Stimulated activated CD8-positive, alpha-beta memory T cell treated with anti-CD3 and anti-CD28 coated beads, Interleukin-4, amount 100 ng/mL, for 4 hours (primary cell): ENCODE measurements around the gene LHB.
"Not testable (repeated sequence)": the region's sequence is repeated elsewhere in the genome, so short reads cannot be mapped to it uniquely, and the experiment has no call there.

Experiments used
- DNase-seq, 2 donors: peaks; one replicate each; pipeline ENCODE4 v3.0.0-alpha.2; 2020; ENCODE audit warnings: low read depth in 2 of 2, low spot score in 1 of 2

Gene LHB

DNA sequence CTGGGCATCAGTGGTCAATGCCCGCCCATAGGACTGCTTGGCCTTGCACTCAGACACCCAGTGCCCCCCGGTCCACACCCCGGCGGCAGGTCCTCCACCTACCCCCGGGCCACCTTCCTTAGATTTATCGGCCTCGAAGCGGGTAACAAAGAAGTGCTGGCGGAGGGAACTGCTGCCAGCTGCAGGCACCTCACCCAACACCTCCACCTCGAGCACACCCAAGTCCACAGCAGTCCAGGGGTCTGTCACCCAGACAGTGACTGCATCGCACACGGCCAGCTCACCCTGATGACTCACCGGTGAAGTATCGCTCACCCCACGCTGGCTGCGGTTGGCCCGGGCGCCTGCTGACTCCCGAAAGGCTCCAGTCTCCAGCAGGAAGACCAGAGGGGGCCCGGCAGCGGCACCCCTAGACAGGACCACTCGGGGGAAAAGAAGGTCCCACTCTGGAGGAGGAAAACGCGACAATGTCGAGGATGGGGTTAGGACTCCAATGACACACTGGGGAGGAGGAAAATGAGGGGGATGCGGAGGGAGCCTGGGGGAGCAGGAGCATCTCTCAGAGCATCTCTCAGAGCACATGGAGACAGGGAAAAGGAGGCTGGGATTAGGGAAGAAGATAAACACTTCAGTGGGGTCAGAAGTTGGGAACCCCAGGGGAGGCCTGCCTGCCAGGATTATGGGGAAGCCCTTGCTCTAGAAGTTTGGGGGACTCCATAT, 21.8 kb upstream of the LHB start:
- not testable (repeated sequence) for DNase-seq

- DNase-seq, result not testable (repeated sequence)
Observed at GRCh38 chr19:49038111-49038510, 21.2 kb upstream of the LHB start.

- not testable (repeated sequence) for DNase-seq
Observed at GRCh38 chr19:49036815-49037214, 19.9 kb upstream of the LHB start, which contains the start of gene CGB1. Gene CGB1 (minus strand): TSS chr19:49036895. CDS start chr19:49036711, 184 bp downstream.

DNA sequence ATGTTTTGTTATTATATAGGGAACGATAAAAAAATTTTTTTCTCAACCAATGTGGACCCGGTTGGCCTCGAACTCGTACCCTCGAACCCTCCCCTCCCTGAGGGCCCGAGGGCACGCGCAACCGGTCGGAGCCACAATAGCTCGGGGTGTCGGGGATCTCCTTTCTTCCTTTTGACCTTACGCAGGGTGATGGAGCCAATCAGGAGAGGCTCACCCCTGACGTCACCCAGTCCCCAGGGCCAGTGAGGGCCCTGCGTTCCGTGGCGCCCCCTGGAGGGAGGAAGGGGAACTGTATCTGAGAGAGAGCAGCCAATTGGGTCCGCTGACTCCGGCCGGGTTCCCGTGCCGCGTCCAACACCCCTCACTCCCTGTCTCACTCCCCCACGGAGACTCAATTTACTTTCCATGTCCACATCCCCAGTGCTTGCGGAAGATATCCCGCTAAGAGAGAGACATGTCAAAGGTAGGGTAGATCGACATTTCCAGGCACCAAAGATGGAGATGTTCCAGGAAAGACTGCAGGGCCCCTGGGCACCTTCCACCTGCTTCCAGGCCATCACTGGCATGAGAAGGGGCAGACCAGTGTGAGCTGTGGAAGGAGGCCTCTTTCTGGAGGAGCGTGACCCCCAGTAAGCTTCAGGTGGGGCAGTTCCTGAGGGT, 14.9 kb upstream of the LHB start, which contains the start of gene CGB2:
CGB2 (plus strand) TSS at position 249 of the 660 bp plus-strand sequence; CDS start at position 455, 206 bp downstream.
- DNase-seq, result peak in 1 of 2 donors; percentile 30

DNA sequence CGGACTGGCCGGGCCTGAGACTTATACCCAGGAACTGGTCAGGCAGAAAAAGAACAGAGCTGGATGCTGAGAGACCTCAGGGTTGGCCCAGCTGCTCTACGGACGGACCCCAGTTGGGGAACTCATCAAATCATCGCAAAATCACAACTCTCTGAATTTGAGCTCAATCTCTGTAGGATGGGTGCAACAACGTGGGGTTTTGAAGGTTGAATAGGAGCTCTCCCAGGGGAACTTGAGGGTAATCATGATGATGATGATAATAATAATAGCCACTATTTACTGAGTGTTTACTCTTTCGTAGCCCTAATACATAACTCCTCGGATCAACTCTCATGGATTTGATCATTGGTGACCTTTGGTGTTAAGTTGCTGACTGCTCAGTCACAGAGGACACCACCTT, 13.4 kb upstream of the LHB start:
- not testable (repeated sequence) for DNase-seq

- not testable (repeated sequence) for DNase-seq
Observed at GRCh38 chr19:49029749-49030148, 12.9 kb upstream of the LHB start.

GRCh38 chr19:49028686-49029085, 11.8 kb upstream of the LHB start:
- not testable (repeated sequence) for DNase-seq

GRCh38 chr19:49025599-49025998, 8.7 kb upstream of the LHB start:
- DNase-seq, result not testable (repeated sequence)

DNA sequence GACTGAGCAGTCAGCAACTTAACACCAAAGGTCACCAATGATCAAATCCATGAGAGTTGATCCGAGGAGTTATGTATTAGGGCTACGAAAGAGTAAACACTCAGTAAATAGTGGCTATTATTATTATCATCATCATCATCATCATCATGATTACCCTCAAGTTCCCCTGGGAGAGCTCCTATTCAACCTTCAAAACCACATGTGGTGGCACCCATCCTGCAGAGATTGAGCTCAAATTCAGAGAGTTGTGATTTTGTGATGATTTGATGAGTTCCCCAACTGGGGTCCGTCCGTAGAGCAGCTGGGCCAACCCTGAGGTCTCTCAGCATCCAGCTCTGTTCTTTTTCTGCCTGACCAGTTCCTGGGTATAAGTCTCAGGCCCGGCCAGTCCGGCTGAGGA, 8.2 kb upstream of the LHB start:
- DNase-seq, result not testable (repeated sequence)

DNA sequence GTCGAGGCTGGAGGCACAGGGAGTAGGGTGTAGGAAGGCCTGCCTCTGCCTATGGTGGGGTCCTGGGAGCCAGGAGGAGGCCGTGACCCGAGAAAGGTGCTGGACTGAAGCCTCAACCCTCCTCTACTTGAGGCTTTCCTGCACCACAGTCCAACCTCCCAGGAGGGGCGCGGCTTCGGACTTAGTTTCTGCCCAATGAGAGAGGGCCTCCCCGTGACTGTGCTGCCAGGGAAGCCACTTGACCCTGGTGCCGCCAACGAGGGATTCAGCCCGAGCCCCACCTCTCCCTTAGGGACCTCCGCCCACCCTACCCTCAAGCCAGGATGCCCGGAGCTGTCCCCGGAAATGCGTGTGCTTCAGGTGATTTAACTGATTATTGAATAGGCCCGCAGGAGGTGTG, 7.3 kb upstream of the LHB start, which contains the start of gene CGB3:
CGB3 (minus strand) TSS at position 101 of the 400 bp plus-strand sequence. CDS start 362 bp downstream, outside the sequence.
- not testable (repeated sequence) for DNase-seq

DNA sequence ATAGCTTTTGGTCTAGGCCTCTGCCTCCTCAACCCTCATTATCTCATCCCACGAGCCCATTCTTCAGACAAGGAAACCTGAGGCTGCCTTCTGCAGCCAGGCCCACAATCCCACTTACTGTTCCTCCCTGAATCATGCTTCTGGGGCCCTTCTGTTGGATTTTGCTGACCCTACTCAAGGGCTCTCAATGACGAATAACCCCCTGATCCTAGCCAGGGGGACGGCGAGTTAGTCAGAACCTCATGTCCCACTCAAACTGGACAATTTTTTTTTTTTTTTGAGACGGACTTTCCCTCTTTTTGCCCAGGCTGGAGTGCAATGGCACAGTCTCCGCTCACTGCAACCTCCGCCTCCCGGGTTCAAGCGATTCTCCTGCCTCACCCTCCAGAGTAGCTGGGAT, 5.2 kb upstream of the LHB start:
- no peak for DNase-seq

GRCh38 chr19:49020931-49021895, 4.3 kb upstream of the LHB start:
- no peak for DNase-seq

DNA sequence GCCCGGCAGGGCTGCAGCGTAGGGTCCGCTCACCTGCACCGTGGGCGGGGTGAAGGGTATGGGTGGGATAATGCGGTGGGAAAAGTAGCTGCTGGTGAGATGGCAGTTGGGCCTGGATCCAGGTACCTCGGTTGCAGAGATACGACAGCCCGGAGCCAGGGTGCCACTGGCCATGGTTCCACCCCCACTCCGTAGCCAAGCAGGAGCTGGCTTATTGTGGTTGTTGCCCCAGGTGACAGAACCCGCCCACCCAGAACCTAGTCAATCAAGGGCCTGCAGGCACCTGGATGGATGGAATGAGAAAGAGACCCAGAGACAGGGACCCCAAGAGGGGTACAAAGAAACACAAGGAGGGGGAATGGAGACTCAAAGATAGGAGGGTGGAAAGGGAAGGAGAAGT, 3.5 kb upstream of the LHB start:
- DNase-seq, result no peak

- peak; percentile 27 to 28 for DNase-seq
Observed at GRCh38 chr19:49019242-49019932, 2.5 kb upstream of the LHB start.

DNA sequence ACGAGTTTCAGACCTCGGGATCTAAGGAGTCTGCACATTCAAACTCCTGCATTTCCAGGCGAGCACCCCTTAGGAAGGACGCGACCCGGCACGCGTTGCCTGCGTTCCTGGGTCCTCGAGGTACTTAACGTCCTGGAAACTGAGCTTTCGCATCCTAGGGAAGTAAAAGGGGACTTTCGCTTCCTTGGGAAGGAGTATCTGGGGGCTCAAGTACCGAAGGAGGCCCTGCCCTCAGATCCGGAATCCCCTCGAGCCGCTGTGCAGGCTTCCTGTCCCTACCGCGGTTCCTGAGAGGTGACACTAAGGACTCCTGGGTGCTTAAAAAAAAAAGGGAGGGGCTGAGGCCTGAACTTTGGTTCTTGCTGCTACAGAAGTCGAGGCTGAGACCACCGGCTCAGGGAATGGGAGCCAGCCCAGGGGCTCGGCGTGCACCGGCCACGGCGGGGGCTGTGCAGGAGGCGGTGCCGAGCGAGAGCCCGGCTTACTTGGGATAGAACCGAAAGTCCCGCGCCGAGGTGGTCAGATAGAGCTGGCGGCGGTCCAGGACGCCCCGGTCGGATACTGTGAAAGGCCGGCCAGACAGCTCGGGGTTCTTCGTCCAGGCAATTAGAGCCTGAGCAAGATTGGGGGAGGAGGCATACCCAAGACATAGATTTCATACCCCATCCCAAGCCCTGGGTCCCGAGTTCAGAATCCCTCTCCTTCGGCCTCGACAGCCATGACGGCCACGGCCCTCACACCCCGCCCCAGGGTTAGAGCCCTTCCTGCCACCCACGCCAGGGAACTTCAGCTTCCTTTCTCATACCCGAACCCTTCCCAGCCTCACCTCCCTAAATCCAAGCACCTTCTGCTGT, 1.7 kb upstream of the LHB start:
- not testable (repeated sequence) for DNase-seq

DNA sequence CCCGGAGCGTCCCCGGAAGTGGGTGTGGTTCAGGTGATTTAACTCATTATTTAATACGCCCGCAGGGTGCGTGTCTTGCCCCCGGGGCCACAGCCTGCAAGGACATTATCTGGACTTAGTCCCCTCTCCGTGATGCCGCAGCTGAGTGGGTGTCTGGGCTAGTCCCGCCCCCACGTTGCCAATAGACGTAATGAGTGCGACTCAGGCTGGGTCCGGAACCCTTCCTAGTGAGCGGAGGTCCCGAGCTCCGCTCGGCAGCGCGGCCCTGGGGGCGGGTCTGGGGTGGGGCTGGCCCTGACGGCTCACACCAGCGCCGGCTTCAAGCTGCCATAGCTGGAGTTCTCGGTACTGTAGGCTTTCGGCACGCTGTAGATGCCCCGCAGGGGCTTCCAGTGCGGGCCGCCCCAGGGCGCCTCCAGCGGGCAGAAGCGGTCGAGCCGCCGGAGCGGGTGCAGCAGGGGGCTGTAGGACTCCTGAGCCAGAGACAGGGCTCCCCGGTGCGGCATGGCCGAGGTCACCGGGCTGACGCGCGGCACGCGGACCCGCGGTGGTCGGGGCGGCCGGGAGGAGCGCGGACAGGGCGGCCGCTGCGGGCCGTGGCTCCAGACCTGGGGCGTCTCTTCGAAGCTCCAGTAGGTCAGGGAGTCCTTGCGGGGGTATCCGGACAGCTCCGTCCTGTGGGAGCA, 918 bp upstream of the LHB start:
- peak in 1 of 2 donors; percentile 32 for DNase-seq

- no peak for DNase-seq
Observed at GRCh38 chr19:49016067-49016839, 638 bp downstream of the LHB start.

DNA sequence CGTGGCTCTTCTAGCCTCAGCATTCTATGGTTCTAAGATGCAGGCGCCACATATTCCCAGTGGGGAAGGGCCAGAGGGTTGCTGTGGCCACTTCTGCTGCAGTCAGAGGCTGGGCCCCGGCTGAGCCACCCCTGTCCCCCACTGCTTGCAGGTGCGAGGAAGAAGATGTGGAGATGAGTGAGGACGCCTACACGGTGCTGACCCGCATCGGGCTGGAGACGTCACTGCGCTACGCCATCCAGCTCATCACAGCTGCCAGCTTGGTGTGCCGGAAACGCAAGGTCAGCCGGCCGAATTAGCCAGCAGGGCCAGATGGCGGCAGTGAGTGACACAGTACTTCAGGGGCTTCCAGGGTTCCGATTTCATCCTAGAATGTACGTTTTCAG, 2.0 kb downstream of the LHB start:
- DNase-seq, result no peak
